Type B pancreatic cell (in vitro differentiated cells): Measurements from ENCODE around the gene CMSS1. TPM values are rescaled to one million over a fixed set of nuclear protein-coding genes. Genes with fewer than 3 reads are reported as not detected.

Source experiments
- DNase-seq: peaks from one replicate; pipeline ENCODE4 v3.0.0; 2021; ENCODE audit warnings: mixed read lengths; ENCODE audit not compliant: unreplicated experiment; ENCODE audit errors: extremely low spot score
- H3K27ac Mint-ChIP-seq: 2 replicates; pipeline ENCODE4 v1.8.0; 2021; ENCODE audit warnings: mild to moderate bottlenecking, mixed read lengths
- H3K27me3 Mint-ChIP-seq: 2 replicates; pipeline ENCODE4 v1.8.0; 2021; ENCODE audit warnings: mixed read lengths
- H3K36me3 Mint-ChIP-seq: 2 replicates; pipeline ENCODE4 v1.8.0; 2021; ENCODE audit warnings: mixed read lengths
- H3K4me1 Mint-ChIP-seq: one replicate; pipeline ENCODE4 v1.8.0; 2021; ENCODE audit warnings: mixed read lengths; ENCODE audit not compliant: unreplicated experiment
- H3K4me3 Mint-ChIP-seq: 2 replicates; pipeline ENCODE4 v1.8.0; 2021; ENCODE audit warnings: mild to moderate bottlenecking, mixed read lengths
- H3K9me3 Mint-ChIP-seq: 2 replicates; pipeline ENCODE4 v1.8.0; 2021; ENCODE audit warnings: mixed read lengths
- total RNA-seq: library from RNA; stranded (reverse); gene quantifications from 2 replicates; pipeline ENCODE4 v1.2.1, GENCODE V29; 2021; ENCODE audit warnings: low replicate concordance
- TF ChIP-seq, protein P1 (sequence below): fragments of 200-600 bp; sonication (generic); conservative IDR thresholded peaks from 2 replicates; pipeline ENCODE4 v1.5.0; 2021; ENCODE audit warnings: antibody characterized with exemption, mild to moderate bottlenecking

Gene CMSS1
- total RNA-seq, 1 donor from 2014 or later, result 34.1 TPM

- TF ChIP-seq, protein P1, sequence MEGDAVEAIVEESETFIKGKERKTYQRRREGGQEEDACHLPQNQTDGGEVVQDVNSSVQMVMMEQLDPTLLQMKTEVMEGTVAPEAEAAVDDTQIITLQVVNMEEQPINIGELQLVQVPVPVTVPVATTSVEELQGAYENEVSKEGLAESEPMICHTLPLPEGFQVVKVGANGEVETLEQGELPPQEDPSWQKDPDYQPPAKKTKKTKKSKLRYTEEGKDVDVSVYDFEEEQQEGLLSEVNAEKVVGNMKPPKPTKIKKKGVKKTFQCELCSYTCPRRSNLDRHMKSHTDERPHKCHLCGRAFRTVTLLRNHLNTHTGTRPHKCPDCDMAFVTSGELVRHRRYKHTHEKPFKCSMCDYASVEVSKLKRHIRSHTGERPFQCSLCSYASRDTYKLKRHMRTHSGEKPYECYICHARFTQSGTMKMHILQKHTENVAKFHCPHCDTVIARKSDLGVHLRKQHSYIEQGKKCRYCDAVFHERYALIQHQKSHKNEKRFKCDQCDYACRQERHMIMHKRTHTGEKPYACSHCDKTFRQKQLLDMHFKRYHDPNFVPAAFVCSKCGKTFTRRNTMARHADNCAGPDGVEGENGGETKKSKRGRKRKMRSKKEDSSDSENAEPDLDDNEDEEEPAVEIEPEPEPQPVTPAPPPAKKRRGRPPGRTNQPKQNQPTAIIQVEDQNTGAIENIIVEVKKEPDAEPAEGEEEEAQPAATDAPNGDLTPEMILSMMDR, result no peak
- Mint-ChIP-seq H3K9me3 (no peaks in the 10 kb centered on the region), H3K36me3 (peaks cover 3% of the 10 kb centered on the region), H3K4me1 (peaks cover 25% of the 10 kb centered on the region), H3K4me3 (no peak overlapping the region), H3K27me3 (no peaks in the 10 kb centered on the region), H3K27ac (no peak overlapping the region)
- DNase-seq, result no peak
Measured at GRCh38 chr3:99958222-99958912, 140.7 kb downstream of the CMSS1 start.

GRCh38 chr3:99960123-99960878 is 142.6 kb downstream of the CMSS1 start:
- no peak for DNase-seq
- H3K36me3 Mint-ChIP-seq, result peaks cover 3% of the 10 kb centered on the region
- H3K27me3 Mint-ChIP-seq, result no peaks in the 10 kb centered on the region
- H3K27ac Mint-ChIP-seq, result no peak overlapping the region
- H3K4me1 Mint-ChIP-seq, result peaks cover 20% of the 10 kb centered on the region
- no peaks in the 10 kb centered on the region for H3K9me3 Mint-ChIP-seq
- H3K4me3 Mint-ChIP-seq, result no peak overlapping the region
- TF ChIP-seq, protein P1, result no peak

DNA sequence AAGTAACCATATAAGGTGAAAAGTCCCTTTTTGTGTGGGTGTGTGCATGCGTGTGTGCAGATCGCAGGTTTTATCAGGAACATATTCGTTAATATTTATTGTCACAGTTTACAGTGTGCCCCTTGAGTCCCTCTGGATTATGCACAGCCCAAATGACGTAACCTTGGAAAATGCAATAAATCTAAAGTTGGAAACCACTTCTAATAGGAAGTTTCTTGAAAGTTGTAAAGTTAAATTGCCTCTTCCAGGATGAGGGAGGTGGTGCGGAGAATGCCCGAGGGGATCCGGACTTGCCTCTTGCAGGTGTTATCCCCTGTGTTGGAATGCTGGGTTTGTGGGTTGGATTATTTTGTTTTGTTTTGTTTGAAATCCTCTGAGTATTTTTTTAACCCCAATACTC is 143.3 kb downstream of the CMSS1 start:
- no peak overlapping the region for H3K27ac Mint-ChIP-seq
- TF ChIP-seq, protein P1, result no peak
- H3K4me1 Mint-ChIP-seq, result peaks cover 19% of the 10 kb centered on the region
- DNase-seq, result no peak
- H3K9me3 Mint-ChIP-seq, result no peaks in the 10 kb centered on the region
- H3K27me3 Mint-ChIP-seq, result no peaks in the 10 kb centered on the region
- no peak overlapping the region for H3K4me3 Mint-ChIP-seq
- H3K36me3 Mint-ChIP-seq, result peaks cover 3% of the 10 kb centered on the region

DNA sequence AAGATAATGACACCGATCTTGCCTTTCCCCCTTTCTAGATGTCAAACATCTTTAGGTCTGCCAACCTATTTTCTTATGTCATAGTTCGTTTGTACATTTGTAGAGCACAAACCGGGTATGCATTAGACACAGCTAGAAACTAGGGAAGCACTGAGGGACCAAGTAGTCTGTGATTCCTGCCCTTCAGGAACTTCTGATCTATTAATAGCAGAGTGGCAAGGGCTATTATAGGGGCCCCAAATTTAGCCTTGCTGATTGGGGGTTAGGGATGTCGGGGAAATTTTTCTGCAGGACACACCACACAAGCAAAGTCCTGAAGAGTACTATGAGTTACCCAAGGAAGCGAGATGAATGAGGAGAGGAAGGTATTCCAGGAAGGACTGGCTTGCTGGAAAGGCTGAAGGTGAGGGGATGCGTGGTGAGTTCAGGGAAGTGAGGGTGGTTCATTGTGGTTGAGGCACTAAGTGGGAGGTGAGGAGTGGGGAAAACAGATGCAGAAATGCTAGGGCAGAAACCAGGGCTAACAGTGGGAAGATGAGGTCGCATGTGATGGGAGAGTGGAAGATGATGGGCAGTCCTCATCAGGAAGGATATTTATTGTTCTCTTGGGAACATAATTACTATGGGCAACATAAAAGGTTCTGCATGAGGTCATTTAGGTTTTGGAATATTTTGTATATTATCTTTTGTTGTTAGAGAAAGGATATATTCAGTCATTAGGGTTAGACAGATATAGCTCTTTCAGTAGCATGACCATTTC is 144.3 kb downstream of the CMSS1 start:
- DNase-seq, result no peak
- peaks cover 3% of the 10 kb centered on the region for H3K36me3 Mint-ChIP-seq
- TF ChIP-seq, protein P1, result no peak
- H3K4me3 Mint-ChIP-seq, result no peak overlapping the region
- no peaks in the 10 kb centered on the region for H3K9me3 Mint-ChIP-seq
- no peak overlapping the region for H3K27ac Mint-ChIP-seq
- H3K4me1 Mint-ChIP-seq, result peaks cover 15% of the 10 kb centered on the region
- no peaks in the 10 kb centered on the region for H3K27me3 Mint-ChIP-seq

DNA sequence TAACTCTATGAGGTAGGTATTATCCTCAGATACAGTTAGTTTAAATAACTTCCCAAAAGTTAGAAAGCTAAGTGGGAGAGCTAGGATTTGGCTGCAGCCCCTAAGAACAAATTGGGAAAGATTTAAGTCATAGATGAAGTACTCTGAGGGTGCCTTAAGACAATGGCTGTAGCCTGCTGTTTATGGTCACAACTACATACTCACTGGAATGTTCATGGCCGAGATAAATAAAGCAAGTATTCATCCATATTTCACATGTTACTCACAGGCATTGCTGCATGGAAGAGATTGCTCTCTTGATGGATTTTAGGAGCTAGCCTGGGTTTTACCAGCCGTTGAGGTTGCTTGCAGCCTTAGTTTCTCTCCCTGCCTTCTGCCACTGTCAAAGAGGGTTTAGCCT is 145.0 kb downstream of the CMSS1 start:
- H3K4me1 Mint-ChIP-seq, result peaks cover 10% of the 10 kb centered on the region

More for the DNA sequence above, 145.0 kb downstream of the CMSS1 start:
- Mint-ChIP-seq H3K4me3 (no peak overlapping the region), H3K27me3 (no peaks in the 10 kb centered on the region), H3K36me3 (peaks cover 3% of the 10 kb centered on the region), H3K9me3 (no peaks in the 10 kb centered on the region), H3K27ac (no peak overlapping the region)
- no peak for DNase-seq
- TF ChIP-seq, protein P1, result no peak
